Hepatocyte (in vitro differentiated cells): Measurements from ENCODE around the gene ZNF652.

ENCODE experiments used
- CTCF ChIP-seq: fragments of 200-600 bp; sonication (generic); IDR thresholded peaks from 2 replicates; pipeline ENCODE4 v1.5.1; 2016; ENCODE audit warnings: antibody characterized with exemption, mild to moderate bottlenecking; ENCODE audit not compliant: poor library complexity
- EZH2 ChIP-seq: fragments of 200-600 bp; sonication (generic); IDR thresholded peaks from 2 replicates; pipeline ENCODE4 v1.6.1; 2016; ENCODE audit warnings: antibody characterized with exemption, mild to moderate bottlenecking, borderline replicate concordance
- EZH2phosphoT487 ChIP-seq: fragments of 200-600 bp; sonication (generic); IDR thresholded peaks from one replicate; pipeline ENCODE4 v1.6.1; 2018; ENCODE audit warnings: antibody characterized with exemption, mild to moderate bottlenecking, low read depth, moderate library complexity; ENCODE audit not compliant: unreplicated experiment, severe bottlenecking

GRCh38 chr17:49260817-49261291 is 101.2 kb downstream of the ZNF652 start:
- TF ChIP-seq CTCF (no peak), EZH2 (no peak), EZH2phosphoT487 (no peak)
